ENCODE data around the gene SMYD3.

DNA sequence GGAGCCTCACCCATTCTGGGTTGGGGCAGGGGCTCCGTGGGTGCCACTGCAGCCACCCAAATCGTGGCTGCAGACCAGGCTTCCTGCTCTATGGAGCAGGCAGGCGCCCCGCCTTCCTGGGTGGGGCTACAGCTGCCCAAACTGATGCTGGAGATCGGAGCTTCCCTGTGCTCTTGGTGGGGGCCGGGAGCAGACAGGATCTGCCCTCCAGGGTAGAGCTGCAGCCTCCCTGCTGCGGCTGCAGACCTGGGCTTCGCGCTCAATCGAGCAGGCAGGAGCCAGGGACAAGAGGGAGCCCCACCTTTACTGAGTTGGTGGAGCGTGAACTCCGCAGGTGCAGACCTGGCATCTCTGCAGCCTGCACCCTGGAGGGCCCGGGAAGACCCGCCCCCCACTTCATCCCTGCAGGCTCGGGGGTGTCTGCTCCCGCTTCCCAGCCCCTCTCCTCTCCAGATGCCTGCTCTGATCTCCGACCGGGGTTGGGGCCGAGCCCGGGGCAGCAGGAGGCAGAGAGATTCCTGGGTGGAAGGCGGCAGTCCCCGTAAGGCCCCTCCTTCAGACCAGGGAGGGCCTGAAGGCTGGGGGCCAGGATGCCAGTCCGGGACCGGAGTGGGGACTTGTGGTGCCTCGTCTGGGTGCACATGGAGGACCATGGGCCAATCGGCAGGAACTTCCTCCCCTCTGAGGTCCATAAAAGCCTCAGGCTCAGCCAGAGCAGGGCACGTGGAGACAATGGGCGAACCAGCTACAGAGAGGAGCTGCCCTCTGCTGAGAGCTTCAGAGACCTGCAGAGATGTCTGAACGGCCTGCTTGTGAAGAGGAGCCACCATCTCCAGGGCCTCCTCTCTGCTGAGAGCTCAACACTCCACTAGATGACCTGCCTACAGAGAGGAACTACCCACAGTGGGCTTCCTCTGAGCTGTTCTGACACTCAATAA is 359.3 kb downstream of the SMYD3 start:
- TF ChIP-seq POLR2AphosphoS5 (IDR thresholded peaks at IDR 0.05; ENCODE audit: insufficient read depth, low read depth, low read length) = no peak
- TF ChIP-seq, protein P1, sequence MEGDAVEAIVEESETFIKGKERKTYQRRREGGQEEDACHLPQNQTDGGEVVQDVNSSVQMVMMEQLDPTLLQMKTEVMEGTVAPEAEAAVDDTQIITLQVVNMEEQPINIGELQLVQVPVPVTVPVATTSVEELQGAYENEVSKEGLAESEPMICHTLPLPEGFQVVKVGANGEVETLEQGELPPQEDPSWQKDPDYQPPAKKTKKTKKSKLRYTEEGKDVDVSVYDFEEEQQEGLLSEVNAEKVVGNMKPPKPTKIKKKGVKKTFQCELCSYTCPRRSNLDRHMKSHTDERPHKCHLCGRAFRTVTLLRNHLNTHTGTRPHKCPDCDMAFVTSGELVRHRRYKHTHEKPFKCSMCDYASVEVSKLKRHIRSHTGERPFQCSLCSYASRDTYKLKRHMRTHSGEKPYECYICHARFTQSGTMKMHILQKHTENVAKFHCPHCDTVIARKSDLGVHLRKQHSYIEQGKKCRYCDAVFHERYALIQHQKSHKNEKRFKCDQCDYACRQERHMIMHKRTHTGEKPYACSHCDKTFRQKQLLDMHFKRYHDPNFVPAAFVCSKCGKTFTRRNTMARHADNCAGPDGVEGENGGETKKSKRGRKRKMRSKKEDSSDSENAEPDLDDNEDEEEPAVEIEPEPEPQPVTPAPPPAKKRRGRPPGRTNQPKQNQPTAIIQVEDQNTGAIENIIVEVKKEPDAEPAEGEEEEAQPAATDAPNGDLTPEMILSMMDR (IDR thresholded peaks at IDR 0.05; ENCODE audit: extremely low read depth in 1 of 2, insufficient read depth in 1 of 2, low read depth in 1 of 2, low read length in 2 of 2) = no peak
- TF ChIP-seq POLR2A (IDR thresholded peaks at IDR 0.05; ENCODE audit: low read depth, low read length) = no peak
- TF ChIP-seq EZH2 (IDR thresholded peaks at IDR 0.05; ENCODE audit: borderline replicate concordance, low read depth, low read length, severe bottlenecking) = no peak
- no peak for TF ChIP-seq MYC (IDR thresholded peaks at IDR 0.05; ENCODE audit: low read depth, low read length)
- TF ChIP-seq, protein P2, sequence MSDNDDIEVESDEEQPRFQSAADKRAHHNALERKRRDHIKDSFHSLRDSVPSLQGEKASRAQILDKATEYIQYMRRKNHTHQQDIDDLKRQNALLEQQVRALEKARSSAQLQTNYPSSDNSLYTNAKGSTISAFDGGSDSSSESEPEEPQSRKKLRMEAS (IDR thresholded peaks at IDR 0.05; ENCODE audit: insufficient read depth, insufficient read length) = no peak
- no peak for TF ChIP-seq FOS (IDR thresholded peaks at IDR 0.05; ENCODE audit: borderline replicate concordance, insufficient read depth, low read length)
- no peak for TF ChIP-seq JUN (IDR thresholded peaks at IDR 0.05; ENCODE audit: borderline replicate concordance, insufficient read depth, insufficient read length, low read depth)
